HepG2 (cell line): ENCODE measurements around the gene AP3D1. TPM values are rescaled to one million over a fixed set of nuclear protein-coding genes. Genes with fewer than 3 reads are reported as not detected.

Source experiments
- AGO2 ChIP-seq: fragments of 200-400 bp; formaldehyde crosslinking; optimal IDR thresholded peaks from 2 replicates; pipeline ENCODE3; 2017; ENCODE audit warnings: mild to moderate bottlenecking, low read depth, low read length, moderate library complexity
- CHD4 ChIP-seq: fragments of 200-600 bp; sonication (generic); IDR thresholded peaks from 2 replicates; pipeline ENCODE4 v1.7.0; 2017; ENCODE audit warnings: mild to moderate bottlenecking, low read length, borderline replicate concordance
- FOXK2 ChIP-seq: fragments of 450-650 bp; IDR thresholded peaks from 2 replicates; pipeline ENCODE4 v1.6.1; 2016
- GTF3A ChIP-seq: sonication (generic); formaldehyde crosslinking; conservative IDR thresholded peaks from 2 replicates; pipeline ENCODE4 v1.4.0; 2020; ENCODE audit warnings: mild to moderate bottlenecking, missing genetic modification reagents
- SNAPC4 ChIP-seq: sonication (generic); formaldehyde crosslinking; IDR thresholded peaks from 2 replicates; pipeline ENCODE4 v1.4.0; 2020; ENCODE audit warnings: mild to moderate bottlenecking, missing genetic modification reagents
- SPEN ChIP-seq: sonication (generic); formaldehyde crosslinking; IDR thresholded peaks from 2 replicates; pipeline ENCODE4 v1.5.1; 2020; ENCODE audit warnings: low read depth, mild to moderate bottlenecking, missing genetic modification reagents
- SYNCRIP ChIP-seq: fragments of 200-400 bp; formaldehyde crosslinking; IDR thresholded peaks from 2 replicates; pipeline ENCODE4 v1.6.1; 2018; ENCODE audit warnings: mild to moderate bottlenecking, low read depth, low read length; ENCODE audit not compliant: insufficient read depth
- TCF12 ChIP-seq, 2 experiments: fragments of 450-650 bp in 1 of 2; sonication (generic) in 1 of 2; formaldehyde crosslinking in 1 of 2; IDR thresholded peaks; 2 replicates each; pipeline versions ENCODE4 v1.6.1 to v1.8.0; 2017 to 2022; ENCODE audit warnings: antibody characterized with exemption in 1 of 2, mild to moderate bottlenecking in 1 of 2, missing genetic modification reagents in 1 of 2, moderate library complexity in 1 of 2
- TRAFD1 ChIP-seq: sonication (generic); formaldehyde crosslinking; IDR thresholded peaks from 2 replicates; pipeline ENCODE4 v1.5.1; 2020; ENCODE audit warnings: missing genetic modification reagents, mild to moderate bottlenecking, borderline replicate concordance
- ZBTB20 ChIP-seq: sonication (generic); formaldehyde crosslinking; IDR thresholded peaks from 2 replicates; pipeline ENCODE4 v1.8.1; 2023; ENCODE audit warnings: missing genetic modification reagents, low read depth, mild to moderate bottlenecking, borderline replicate concordance
- polyA plus RNA-seq, 8 experiments: library from polyadenylated mRNA; depleted of rRNA in 3 of 8; stranded (reverse) in 7 of 8; unstranded in 1 of 8; fragments of >200 nt; fragmentation: Illumina TruSeq in 4 of 8; extraction: Trizol in 4 of 8; gene quantifications; 2 replicates each; pipeline versions ENCODE4 v1.2.1 to v1.2.3, GENCODE V29; 2011 to 2016; ENCODE audit warnings: low read depth in 4 of 8, missing spikeins in 1 of 8, mixed read lengths in 1 of 8; ENCODE audit not compliant: insufficient read depth in 1 of 8
- total RNA-seq, 5 experiments: library from RNA; depleted of rRNA; stranded (reverse); fragments of >200 nt; fragmentation: Illumina TruSeq; extraction: Trizol; gene quantifications; 2 replicates each; pipeline ENCODE4 v1.2.3, GENCODE V29; 2016; ENCODE audit warnings: low read depth in 1 of 5
- TF ChIP-seq, protein P1 (sequence below): sonication (generic); formaldehyde crosslinking; IDR thresholded peaks from 2 replicates; pipeline ENCODE4 v1.5.1; 2020; ENCODE audit warnings: missing genetic modification reagents, mild to moderate bottlenecking, borderline replicate concordance
- TF ChIP-seq, protein P2 (sequence below): IDR thresholded peaks from 2 replicates; pipeline ENCODE4 v1.6.1; 2018; ENCODE audit warnings: missing genetic modification reagents
- TF ChIP-seq, protein P3 (sequence below): sonication (generic); formaldehyde crosslinking; IDR thresholded peaks from 2 replicates; pipeline ENCODE4 v1.5.0; 2020; ENCODE audit warnings: missing genetic modification reagents

AP3D1 gene
- total and polyA plus RNA-seq, 2 of the 13 experiments (the other 11 are each of a cell fraction or from before 2014, with no cell fraction given) = 68.0 to 82.6 TPM

DNA sequence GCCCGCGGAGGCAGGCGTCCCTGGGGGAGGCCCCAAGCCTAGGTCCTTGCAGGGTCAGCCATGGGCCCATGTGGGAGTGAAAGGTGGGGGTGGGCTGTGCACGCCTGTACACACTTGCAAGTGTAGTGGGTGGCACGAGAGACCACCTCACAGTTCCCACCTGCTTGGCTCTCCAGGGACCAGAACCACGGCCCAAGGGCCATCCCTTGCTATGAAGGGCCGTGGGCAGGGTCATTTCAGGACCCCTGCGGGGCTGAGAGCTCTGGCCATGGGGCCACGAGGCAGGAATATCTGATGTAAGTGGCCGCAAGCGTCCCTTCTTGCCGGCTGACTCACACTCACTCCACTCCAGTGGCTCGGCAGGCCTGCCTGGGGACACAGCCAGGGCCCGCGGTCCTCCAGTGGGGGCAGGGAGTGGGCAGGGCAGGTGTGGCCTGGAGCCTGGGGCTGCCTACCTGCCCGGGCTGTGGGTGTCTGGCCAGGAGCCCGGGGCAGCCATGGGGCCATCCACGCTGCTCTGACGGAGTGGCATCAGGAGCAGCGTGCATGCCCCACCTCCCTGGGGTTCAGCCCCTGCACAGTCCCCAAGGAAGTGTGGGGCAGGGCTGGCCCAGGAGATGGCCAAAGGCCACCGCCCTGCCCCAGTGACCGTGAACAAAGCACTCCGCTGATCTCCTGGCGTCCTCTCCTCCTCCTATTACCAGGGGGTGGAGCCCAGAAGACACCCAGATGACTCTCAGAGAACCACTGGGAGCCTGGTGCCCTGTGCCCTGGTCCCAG, 91.8 kb downstream of the AP3D1 start (continued):
- TF ChIP-seq, protein P1, sequence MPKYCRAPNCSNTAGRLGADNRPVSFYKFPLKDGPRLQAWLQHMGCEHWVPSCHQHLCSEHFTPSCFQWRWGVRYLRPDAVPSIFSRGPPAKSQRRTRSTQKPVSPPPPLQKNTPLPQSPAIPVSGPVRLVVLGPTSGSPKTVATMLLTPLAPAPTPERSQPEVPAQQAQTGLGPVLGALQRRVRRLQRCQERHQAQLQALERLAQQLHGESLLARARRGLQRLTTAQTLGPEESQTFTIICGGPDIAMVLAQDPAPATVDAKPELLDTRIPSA (CRISPR knock-in tag) = no peak
- TF ChIP-seq, protein P2, sequence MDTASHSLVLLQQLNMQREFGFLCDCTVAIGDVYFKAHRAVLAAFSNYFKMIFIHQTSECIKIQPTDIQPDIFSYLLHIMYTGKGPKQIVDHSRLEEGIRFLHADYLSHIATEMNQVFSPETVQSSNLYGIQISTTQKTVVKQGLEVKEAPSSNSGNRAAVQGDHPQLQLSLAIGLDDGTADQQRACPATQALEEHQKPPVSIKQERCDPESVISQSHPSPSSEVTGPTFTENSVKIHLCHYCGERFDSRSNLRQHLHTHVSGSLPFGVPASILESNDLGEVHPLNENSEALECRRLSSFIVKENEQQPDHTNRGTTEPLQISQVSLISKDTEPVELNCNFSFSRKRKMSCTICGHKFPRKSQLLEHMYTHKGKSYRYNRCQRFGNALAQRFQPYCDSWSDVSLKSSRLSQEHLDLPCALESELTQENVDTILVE = peak; percentile 89
- no peak for TF ChIP-seq CHD4
- peak; percentile 68; the same call in 1 of the 2 replicates for TF ChIP-seq SPEN (CRISPR knock-in tag)
- TF ChIP-seq TCF12 (IDR thresholded peaks at IDR 0.05) = no peak
- peak; percentile 66; the same call in 1 of the 2 replicates for TF ChIP-seq TCF12 (CRISPR knock-in tag; IDR thresholded peaks at IDR 0.05)
- TF ChIP-seq FOXK2 = no peak
- no peak for TF ChIP-seq ZBTB20
- TF ChIP-seq, protein P3, sequence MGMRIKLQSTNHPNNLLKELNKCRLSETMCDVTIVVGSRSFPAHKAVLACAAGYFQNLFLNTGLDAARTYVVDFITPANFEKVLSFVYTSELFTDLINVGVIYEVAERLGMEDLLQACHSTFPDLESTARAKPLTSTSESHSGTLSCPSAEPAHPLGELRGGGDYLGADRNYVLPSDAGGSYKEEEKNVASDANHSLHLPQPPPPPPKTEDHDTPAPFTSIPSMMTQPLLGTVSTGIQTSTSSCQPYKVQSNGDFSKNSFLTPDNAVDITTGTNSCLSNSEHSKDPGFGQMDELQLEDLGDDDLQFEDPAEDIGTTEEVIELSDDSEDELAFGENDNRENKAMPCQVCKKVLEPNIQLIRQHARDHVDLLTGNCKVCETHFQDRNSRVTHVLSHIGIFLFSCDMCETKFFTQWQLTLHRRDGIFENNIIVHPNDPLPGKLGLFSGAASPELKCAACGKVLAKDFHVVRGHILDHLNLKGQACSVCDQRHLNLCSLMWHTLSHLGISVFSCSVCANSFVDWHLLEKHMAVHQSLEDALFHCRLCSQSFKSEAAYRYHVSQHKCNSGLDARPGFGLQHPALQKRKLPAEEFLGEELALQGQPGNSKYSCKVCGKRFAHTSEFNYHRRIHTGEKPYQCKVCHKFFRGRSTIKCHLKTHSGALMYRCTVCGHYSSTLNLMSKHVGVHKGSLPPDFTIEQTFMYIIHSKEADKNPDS (CRISPR knock-in tag) = no peak; the same call in 1 of the 2 replicates
- no peak for TF ChIP-seq GTF3A (CRISPR knock-in tag)
- TF ChIP-seq TRAFD1 (CRISPR knock-in tag) = peak; percentile 66; the same call in 1 of the 2 replicates
- TF ChIP-seq AGO2 = peak; percentile 91
- no peak for TF ChIP-seq SYNCRIP
- TF ChIP-seq SNAPC4 (CRISPR knock-in tag) = peak; percentile 79; the same call in 1 of the 2 replicates
